Kidney capillary endothelial cell (primary cell): ENCODE data around the gene IL15.
"Not testable (repeated sequence)": the region's sequence is repeated elsewhere in the genome, so short reads cannot be mapped to it uniquely, and the experiment has no call there.

Source experiments
- DNase-seq: peaks from one replicate; pipeline ENCODE4 v3.0.0-alpha.2; 2018; ENCODE audit warnings: low spot score

Gene IL15

GRCh38 chr4:141636082-141636770 lies at the start of gene IL15:
IL15 (plus strand) TSS chr4:141636583; CDS start chr4:141719465, 82,882 bp downstream.
- peak; percentile 24 for DNase-seq

GRCh38 chr4:141587897-141588296 lies 48.5 kb upstream of the IL15 start:
- DNase-seq: no peak

- no peak for DNase-seq
Measured at GRCh38 chr4:141595531-141595930, 40.9 kb upstream of the IL15 start.

DNA sequence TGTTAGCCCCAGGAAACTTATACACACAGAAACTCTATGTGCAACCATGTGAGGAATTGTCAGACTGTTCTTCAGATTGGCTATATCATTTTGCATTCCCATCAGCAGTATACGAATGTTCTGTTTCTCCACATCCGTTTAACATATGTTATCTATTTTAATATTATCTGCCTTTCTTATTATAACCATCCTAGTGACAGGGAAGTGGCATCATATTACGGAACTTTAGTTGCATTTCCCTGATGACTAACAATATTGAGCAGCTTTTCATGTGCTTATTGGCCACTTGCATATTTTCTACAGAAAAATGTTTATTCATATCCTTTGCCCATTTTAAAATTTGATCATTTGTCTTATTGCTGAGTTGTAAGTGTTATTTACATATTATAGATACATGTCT lies 36.5 kb upstream of the IL15 start:
- no peak for DNase-seq

- not testable (repeated sequence) for DNase-seq
Measured at GRCh38 chr4:141604683-141605082, 31.7 kb upstream of the IL15 start.

DNA sequence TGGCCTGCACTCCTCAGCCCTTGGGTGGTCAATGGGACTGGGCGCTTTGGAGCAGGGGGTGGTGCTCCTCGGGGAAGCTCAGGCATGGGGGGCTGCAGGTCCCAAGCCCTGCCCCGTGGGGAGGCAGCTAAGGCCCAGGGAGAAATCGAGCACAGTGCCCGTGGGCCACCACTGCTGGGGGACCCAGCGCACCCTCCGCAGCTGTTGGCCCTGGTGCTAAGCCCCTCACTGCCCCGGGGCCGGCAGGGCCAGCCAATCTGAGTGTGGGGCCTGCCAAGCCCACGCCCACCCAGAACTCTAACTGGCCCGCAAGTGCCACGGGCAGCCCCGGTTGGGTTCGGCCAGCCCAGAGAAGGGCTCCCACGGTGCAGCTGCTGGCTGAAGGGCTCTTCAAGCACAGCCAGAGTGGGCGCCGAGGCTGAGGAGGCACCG lies 30.9 kb upstream of the IL15 start:
- no peak for DNase-seq

- no peak for DNase-seq
Measured at GRCh38 chr4:141609243-141609642, 27.1 kb upstream of the IL15 start.

DNA sequence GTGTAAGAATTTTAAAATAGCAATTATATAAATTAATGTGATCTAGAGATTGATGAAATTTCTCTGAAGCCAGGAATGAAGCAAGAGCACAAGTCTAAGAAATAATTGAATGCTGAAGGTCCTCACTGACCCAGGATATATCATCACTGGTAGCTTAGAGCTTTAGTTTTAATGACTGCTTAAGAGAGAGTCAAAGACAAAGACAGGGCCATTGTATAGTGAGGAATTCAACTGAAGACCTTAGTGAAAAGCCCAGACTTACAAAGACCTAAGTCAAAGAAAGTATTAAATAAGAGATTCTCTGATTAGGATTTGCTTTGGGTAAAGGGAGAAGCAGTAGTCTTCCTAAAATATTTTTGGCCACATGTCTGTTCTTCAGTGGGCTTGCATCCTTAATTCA lies 26.0 kb upstream of the IL15 start:
- no peak for DNase-seq

GRCh38 chr4:141614878-141615586 lies 21.4 kb upstream of the IL15 start:
- DNase-seq: no peak

GRCh38 chr4:141615587-141615918 lies 20.8 kb upstream of the IL15 start:
- DNase-seq: not testable (repeated sequence)

DNA sequence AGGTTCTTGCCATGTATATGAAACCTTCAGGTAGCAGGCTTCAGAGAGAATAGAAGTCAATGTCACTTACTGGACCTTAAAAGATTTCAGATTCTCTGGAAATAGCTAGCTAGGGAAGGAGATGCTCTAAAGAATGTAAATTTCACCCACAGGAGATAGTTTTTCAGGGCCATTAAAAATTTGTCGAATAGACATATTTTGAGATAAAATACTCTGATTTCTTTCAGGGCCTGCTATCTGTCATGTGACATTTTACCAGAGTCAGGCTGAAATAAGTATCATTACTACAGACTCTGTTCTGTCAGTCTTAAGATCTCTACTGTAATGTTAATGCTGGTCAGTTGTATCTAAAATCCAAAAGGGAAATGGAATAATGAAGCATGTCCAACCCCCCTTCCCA lies 15.7 kb upstream of the IL15 start:
- no peak for DNase-seq

DNA sequence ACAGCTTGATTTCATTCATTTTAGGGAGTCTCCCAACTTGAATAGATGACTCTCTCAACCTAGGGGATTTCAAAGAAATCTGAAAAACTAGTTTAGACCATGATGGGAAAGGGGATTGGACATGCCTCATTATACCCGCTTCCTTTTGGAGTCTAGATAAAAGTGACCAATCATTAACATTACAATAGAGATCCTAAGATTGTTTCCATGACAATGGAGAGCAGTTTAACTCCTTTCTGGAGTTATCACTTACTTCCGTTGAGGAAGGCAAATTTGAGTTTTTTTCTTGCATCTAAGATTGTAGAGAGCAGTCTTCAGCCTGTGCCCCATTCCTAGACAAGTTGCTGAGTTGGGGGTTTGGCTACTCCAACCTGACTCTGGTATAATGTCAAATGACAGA lies 11.4 kb upstream of the IL15 start:
- no peak for DNase-seq

DNA sequence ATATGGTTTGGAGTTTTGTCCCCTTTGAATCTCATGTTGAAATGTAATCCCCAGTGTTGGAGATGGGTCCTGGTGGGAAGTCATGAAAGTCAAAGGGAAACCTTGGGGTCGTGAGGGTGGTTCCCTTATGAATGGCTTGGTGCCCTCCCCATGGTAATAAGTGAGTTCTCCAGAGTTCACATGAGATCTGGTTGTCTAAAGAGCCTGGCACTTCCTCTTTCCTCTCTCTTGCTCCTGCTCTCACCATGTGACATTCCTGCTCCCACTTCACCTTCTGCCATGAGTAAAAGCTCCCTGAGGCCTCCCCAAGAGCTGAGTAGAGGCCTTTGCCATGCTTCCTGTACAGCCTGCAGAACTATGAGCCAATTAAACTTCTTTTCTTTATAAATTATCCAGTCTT lies 5.5 kb upstream of the IL15 start:
- no peak for DNase-seq

- DNase-seq: no peak
Measured at GRCh38 chr4:141635736-141636081, 674 bp upstream of the IL15 start.

- peak; percentile 26 for DNase-seq
Measured at GRCh38 chr4:141636771-141637460, 533 bp downstream of the IL15 start.

DNA sequence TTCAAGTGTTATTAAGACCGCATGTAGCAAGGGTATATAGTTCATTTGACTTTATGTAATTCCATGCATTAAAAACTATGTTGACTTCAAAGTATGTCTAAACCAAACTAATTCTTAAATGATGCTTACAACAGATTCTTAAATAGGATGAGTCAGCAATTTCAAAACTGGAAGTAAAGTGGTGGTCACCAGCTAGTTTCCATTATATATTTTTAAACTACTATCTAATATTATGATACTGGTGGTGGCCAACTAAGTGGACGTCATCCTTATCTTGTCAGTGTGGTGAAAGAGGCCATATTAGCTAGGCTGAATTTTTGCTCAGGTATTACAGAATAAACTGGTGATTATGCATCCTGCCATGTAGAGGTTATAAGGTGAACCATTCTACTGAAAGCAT lies 1.2 kb downstream of the IL15 start:
- no peak for DNase-seq

- no peak for DNase-seq
Measured at GRCh38 chr4:141638230-141638629, 1.8 kb downstream of the IL15 start.

DNA sequence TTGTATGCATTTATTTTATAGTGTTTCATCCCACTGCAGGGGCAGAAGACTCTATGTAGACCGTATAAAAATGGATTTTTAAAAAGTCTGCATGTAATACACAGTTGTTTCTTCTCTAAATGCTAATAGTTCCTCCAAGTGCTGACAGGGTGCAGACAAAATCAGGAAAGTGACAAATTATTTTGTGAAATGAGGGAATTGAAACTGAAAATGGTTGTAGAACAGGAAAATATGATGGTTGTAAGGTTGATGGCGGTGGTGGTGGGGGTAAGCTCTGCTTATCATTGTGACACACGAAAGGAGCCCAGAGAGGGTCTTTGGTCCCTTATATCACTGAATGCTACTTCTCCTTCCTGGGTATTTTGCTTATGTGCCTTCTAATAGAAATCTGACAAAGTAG lies 4.3 kb downstream of the IL15 start:
- DNase-seq: no peak

GRCh38 chr4:141642063-141642462 lies 5.7 kb downstream of the IL15 start:
- DNase-seq: no peak

DNA sequence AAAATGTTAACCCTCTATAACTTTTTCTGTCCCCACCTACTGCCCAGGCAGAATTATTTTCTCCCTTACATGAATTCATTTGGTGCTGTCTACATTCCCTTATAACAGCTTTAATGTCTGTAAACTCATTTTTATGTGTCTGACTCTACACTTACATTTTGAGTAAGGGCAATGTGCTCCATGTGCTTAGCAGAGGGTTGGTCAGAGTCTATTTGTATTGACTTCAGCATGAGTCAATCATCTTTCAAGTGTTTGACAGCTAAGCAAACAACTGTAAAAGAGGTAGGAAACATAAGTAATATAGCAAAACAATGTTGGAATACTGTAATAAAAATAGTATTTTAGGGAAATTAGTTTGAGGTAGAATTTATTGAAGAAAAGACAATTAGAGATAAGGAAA lies 6.3 kb downstream of the IL15 start:
- no peak for DNase-seq

GRCh38 chr4:141643557-141643956 lies 7.2 kb downstream of the IL15 start:
- DNase-seq: peak; percentile 78

GRCh38 chr4:141645611-141646340 lies 9.4 kb downstream of the IL15 start:
- peak; percentile 50 for DNase-seq

GRCh38 chr4:141646969-141647368 lies 10.6 kb downstream of the IL15 start:
- no peak for DNase-seq
